Activated naive CD8-positive, alpha-beta T cell treated with anti-CD3 and anti-CD28 coated beads, Interleukin-2, amount 50 U/mL, for 16 hours (primary cell): Measurements from ENCODE around the gene FHOD1.

Experiments used
- DNase-seq: peaks from one replicate; pipeline ENCODE4 v3.0.0-alpha.2; 2020; ENCODE audit warnings: low read depth, low spot score

Gene FHOD1

GRCh38 chr16:67208154-67208896, 39.0 kb downstream of the FHOD1 start:
- DNase-seq, result no peak

DNA sequence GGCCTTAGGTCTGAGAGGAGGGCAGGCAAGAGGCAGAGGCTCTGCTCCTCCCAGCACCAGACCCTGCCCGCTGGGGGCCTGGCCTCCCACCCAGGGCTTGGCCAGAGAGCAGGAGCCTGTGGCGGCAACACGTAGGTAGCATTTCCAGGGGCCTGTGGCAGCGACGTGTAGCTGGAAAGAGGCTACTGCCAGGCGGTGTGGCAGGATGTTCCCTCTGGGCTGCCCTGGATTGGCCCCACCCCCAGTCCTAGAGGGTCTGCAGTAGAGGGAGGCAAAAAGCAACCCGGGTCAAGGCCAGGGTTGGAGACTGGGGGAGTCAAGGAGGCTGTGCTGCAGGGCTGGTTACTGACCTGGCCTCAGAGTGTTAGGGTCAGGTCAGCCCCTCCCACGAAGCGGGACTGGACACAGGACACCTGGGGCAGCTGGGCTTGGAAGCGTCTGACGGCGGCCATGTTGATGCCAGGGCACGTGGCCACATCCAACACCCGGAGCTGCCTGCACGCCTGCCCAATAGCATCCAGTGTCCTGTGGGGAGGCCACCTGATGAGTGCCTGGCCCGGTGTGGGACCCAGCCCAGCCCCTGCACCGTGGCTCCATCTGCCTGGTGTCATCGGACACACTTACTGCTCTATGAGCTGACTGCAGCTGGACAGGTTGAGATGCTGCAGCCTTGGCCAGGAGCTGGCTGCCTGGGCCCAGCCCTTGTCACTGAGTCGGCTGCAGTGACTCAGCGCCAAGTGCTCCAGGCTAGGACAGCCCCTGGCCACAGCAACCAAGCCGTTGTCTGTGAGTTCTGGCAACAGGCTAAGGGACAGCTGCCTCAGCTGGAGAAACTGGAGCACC, 39.8 kb downstream of the FHOD1 start:
- DNase-seq, result no peak

GRCh38 chr16:67206838-67207248, 40.4 kb downstream of the FHOD1 start:
- no peak for DNase-seq

- no peak for DNase-seq
Observed at GRCh38 chr16:67206129-67206837, 41.0 kb downstream of the FHOD1 start.

GRCh38 chr16:67204076-67204475, 43.2 kb downstream of the FHOD1 start:
- no peak for DNase-seq

DNA sequence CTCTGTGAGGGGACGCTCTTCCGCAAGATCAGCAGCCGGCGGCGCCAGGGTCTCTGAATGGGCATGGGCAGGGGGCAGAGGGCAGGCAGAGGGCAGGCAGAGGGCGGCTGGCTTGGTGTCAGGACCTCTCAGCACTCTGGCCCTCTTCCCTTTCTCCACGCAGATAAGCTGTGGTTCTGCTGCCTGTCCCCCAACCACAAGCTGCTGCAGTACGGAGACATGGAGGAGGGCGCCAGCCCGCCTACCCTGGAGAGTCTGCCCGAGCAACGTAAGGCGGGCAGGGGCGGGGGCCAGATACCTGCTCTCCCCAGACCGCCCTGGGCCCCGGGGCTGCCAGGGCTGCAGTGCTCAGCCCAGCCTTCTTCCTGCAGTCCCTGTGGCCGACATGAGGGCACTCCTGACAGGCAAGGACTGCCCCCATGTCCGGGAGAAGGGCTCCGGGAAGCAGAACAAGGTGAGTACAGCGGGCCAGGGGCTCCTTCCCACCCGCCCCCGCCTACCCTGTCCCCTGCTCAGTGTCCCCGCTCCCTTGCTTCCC, 44.3 kb downstream of the FHOD1 start:
- DNase-seq, result no peak

- DNase-seq, result no peak
Observed at GRCh38 chr16:67202426-67202825, 44.9 kb downstream of the FHOD1 start.

- no peak for DNase-seq
Observed at GRCh38 chr16:67201411-67202345, 45.6 kb downstream of the FHOD1 start.

DNA sequence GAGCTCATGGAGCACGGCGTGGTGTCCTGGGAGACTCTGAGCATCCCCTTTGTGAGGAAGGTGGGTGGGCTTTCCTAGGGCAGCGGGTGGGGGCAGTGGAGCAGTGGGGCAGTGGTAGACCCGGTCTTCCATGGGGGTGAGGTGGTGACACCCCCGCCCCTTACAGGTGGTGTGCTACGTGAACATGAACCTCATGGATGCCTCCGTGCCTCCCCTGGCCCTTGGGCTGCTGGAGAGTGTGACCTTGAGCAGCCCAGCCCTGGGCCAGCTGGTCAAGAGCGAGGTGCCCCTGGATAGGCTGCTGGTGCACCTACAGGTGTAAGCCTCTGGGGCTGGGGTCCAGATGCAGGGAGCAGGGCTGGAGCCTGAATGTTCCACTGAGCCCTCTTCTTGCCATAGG, 46.8 kb downstream of the FHOD1 start:
- DNase-seq, result no peak

DNA sequence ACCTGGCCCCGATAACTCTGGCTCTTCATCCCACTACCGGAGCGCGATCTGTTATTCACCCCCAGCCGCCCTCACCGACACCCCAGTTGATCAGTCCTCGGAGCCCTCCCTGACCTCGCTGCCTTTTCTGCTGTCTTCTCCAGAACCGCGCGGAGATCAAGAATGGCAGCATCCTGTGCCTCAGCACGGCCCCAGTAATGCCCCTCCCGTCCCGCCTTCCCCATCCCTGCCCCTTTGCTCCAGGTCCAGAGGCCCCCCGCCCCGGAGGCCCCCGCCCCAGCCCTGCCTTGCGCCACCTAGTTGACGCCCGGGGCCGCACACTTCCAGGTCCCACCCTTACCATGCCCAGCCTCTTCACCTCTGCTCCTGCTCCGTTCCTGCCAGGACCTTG, 47.5 kb downstream of the FHOD1 start:
- no peak for DNase-seq

- no peak for DNase-seq
Observed at GRCh38 chr16:67199011-67199807, 48.1 kb downstream of the FHOD1 start, which contains the start of gene ELMO3. Gene ELMO3, plus strand, starts transcription at chr16:67199131. Its CDS starts 196 bp downstream, at chr16:67199327.

GRCh38 chr16:67198238-67198734, 49.0 kb downstream of the FHOD1 start:
- DNase-seq, result no peak

DNA sequence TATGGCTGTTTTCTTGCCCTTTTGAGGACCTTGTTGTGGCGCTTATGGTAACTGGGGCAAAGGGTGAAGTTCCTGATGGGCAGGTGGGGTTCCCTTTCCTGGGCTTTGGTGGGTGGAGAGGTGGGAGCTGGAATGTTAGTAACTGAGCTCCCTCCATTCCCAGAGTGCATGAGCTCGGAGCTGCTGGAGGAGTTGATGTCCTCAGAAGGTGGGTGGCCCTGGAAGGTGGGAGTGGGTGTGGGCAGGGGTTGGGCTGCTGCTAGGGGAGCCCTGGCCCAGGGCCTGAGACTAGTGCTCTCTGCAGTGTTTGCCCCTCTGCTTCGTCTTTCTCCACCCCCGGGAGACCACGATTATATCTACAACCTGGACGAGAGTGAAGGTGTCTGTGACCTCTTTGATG, 49.6 kb downstream of the FHOD1 start:
- no peak for DNase-seq

DNA sequence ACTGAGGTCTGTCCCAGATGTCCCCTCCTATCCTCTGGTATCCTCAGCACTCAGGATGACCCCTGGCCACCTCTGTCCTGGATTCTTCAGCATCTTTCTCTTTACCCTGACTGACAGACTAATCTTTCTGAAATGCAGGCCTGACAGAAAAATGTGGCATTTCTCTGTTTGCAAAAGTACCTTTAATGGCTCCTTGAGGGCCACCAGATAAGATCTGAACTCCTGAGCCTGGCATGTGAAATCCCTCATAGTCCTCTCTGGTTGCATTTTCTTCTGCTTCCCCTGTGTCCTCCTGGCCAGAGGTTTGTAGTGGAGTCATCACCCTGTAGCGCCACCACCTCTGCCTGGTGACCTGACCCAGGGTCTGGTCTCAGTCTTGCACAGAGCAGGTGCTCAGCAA, 50.4 kb downstream of the FHOD1 start:
- DNase-seq, result no peak

DNA sequence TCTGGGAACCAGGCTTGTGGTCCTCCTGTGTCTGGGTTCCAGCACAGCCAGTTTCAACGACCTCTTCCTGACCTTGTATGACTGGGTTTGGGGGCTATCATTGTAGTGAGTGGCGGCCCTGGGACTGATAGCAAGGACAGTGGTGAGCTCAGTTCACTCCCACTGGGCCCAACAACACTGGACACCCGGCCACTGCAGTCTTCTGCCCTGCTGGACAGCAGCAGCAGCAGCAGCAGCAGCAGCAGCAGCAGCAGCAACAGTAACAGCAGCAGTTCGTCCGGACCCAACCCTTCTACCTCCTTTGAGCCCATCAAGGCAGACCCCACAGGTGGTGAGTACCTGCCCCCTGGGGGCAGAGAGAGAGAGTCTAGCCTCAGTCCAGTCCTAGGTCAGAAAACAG, 51.6 kb downstream of the FHOD1 start:
- DNase-seq, result no peak

DNA sequence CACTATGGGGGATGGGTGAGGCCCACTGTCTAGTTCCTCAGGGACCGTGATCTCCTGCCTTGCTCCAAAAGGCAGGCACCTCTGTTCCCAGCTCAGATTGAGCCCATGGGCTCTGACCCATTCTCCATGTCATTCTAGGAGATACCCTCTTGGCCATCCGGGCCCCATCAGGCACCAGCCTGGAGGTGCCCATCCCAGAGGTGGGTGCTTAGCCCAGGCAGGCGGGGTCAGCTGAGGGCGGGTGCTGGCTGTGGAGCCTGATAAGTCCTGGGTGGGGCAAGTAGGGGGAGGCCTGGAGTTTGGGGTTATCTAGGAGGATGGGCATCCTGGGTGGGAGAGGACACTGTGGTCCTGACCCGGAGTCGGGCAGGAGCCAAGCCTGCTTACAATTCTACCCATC, 53.0 kb downstream of the FHOD1 start:
- DNase-seq, result no peak

- no peak for DNase-seq
Observed at GRCh38 chr16:67193536-67193935, 53.7 kb downstream of the FHOD1 start.

GRCh38 chr16:67192781-67193361, 54.4 kb downstream of the FHOD1 start:
- no peak for DNase-seq

DNA sequence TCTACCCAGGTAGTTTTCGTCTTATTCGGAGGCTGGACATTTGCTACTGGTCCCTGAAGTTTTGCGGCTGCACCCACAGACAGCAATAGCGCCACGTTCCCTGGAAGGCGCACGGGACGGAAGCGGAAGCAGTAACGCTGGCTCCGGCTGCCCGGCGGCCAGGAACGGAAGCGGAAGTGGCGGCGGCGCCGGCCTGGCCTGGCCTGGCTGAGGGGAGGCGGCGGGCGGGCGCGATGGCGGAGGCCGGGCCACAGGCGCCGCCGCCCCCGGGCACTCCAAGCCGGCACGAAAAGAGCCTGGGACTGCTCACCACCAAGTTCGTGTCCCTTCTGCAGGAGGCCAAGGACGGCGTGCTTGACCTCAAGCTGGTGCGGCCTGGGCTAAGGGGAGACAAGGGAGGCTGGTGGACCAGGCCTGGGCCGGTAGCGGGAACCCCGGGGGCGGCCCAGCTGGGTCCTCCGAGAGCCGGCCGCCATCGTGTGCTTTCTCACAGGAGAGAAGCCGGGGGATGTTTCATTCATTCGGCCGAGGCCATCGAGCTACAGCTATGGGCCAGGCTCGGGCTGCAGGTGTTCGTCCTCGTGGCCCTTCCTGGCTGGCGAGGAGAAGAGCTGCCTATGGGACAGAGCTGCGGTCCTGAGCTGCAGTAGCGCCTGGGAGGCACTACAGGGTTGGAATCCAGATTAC, 55.1 kb downstream of the FHOD1 start, which contains the start of gene E2F4:
E2F4 (plus strand) TSS at position 161 of the 687 bp plus-strand sequence; CDS start at position 234, 73 bp downstream.
- DNase-seq, result peak; percentile 70
